ENCODE measurements around the gene TDRD12. TPM values are rescaled to one million over a fixed set of nuclear protein-coding genes. Genes with fewer than 3 reads are reported as not detected.

TDRD12 gene
- total RNA-seq, 3 donors from 2014 or later (not counting 1 experiment from before 2014, with no cell fraction given), result 0.13 to 0.45 TPM; not detected in 1

DNA sequence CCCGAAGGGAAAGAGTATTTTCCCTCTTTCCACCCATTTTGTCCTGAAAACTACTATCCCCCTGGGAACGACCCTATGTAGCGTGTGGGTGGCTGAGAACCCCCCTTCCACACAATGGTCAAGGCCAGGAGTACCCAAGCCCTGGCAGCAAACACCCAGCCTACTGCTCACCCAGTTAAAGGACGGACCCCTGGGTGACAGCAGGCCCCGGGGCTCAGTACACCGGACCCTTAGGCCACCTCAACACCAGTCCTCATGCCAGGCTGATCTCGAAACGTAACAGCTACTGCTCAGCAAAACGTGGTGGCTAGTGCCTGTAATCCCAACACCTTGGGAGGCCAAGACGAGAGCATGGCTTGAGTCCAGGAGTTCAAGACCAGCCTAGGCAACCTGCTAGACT is 46.0 kb upstream of the TDRD12 start:
- Mint-ChIP-seq H3K4me1 (peaks cover 50 to 66% of the 10 kb centered on the region in 2 donors), H3K27me3 (ENCODE audit: low read depth in 2 of 2) (peaks cover 8 to 11% of the 10 kb centered on the region in 2 donors), H3K27ac (peak overlapping the region; percentile 79 to 84), H3K4me3 (peak overlapping the region; percentile 87), H3K9me3 (no peaks in the 10 kb centered on the region), H3K36me3 (no peaks in the 10 kb centered on the region)
- Histone ChIP-seq H3K4me1 (ENCODE audit: control insufficient read depth, insufficient read depth, low read length) (peaks cover 66% of the 10 kb centered on the region), H3K27me3 (ENCODE audit: control insufficient read depth, insufficient read depth, low read length) (peaks cover 7% of the 10 kb centered on the region), H3K4me3 (ENCODE audit: low read length) (no peak overlapping the region), H3K27ac (ENCODE audit: low read length) (no peak overlapping the region), H3K36me3 (ENCODE audit: control insufficient read depth, insufficient read depth, low read length) (no peaks in the 10 kb centered on the region), H3K9me3 (ENCODE audit: control insufficient read depth, insufficient read depth, low read length) (no peaks in the 10 kb centered on the region)
- ATAC-seq, result no peak
- TF ChIP-seq, protein P1, sequence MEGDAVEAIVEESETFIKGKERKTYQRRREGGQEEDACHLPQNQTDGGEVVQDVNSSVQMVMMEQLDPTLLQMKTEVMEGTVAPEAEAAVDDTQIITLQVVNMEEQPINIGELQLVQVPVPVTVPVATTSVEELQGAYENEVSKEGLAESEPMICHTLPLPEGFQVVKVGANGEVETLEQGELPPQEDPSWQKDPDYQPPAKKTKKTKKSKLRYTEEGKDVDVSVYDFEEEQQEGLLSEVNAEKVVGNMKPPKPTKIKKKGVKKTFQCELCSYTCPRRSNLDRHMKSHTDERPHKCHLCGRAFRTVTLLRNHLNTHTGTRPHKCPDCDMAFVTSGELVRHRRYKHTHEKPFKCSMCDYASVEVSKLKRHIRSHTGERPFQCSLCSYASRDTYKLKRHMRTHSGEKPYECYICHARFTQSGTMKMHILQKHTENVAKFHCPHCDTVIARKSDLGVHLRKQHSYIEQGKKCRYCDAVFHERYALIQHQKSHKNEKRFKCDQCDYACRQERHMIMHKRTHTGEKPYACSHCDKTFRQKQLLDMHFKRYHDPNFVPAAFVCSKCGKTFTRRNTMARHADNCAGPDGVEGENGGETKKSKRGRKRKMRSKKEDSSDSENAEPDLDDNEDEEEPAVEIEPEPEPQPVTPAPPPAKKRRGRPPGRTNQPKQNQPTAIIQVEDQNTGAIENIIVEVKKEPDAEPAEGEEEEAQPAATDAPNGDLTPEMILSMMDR (IDR thresholded peaks at IDR 0.05), result no peak
- no peak for DNase-seq
- WGBS (ENCODE audit: insufficient coverage), result 89% methylated on average over 9 of the region's 10 CpGs
- intact Hi-C loops (cut with micrococcal nuclease), result loop anchor here (5.0 kb wide), 1 partner anchor 394 kb away; no protein-coding TSS in a partner anchor

DNA sequence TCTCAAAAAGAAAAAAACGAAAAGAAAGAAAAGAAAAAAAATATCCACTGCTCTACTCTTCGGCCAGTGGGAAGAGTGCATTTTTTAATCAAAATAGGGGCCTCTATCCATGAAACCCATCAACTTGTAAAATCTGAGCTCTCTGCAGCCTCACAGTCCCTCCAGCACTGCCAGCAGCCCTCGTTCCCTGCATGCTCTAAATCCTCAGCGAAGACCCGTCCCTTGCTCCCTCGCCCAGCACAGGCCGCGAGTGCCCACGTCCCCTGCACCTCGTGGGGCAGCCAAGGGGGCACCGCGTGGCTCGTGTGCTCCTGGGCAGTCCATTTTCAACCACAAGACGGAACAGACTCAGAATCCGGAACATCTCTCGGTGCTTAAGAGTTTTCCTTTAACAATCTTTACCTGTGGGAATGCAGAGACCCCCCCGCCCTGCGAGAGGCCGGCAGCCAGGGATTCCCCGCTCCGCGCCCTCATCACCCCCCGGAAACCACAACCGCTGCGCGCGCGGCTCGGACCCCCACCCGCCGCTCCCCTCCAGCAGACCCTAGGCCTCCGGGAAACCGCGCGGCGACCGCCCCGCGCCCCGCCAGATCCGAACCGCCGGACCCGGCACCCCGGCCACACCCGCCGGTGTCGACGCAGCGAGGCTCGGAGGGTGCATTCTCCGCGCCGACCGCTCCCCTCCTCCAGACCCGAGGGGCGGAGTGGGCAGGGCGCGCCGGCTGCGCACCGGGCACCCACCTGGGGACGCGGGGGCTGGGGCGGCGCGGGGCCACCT is 45.2 kb upstream of the TDRD12 start:
- H3K4me3 ChIP-seq (ENCODE audit: low read length), result peak overlapping the region; percentile 54
- H3K27me3 ChIP-seq (ENCODE audit: control insufficient read depth, insufficient read depth, low read length), result peaks cover 7% of the 10 kb centered on the region
- H3K36me3 ChIP-seq (ENCODE audit: control insufficient read depth, insufficient read depth, low read length), result no peaks in the 10 kb centered on the region
- no peak for ATAC-seq
- H3K9me3 ChIP-seq (ENCODE audit: control insufficient read depth, insufficient read depth, low read length), result no peaks in the 10 kb centered on the region
- no peaks in the 10 kb centered on the region for H3K9me3 Mint-ChIP-seq
- WGBS (ENCODE audit: insufficient coverage), result 2% methylated on average over 67 of the region's 67 CpGs
- H3K4me3 Mint-ChIP-seq, result peak overlapping the region; percentile 87
- DNase-seq, result peak in 1 of 2 donors; percentile 47
- intact Hi-C loops (cut with micrococcal nuclease), result loop anchor here (2.0 to 5.0 kb wide), 2 partner anchors 18 to 393 kb away; no protein-coding TSS in a partner anchor
- H3K27ac ChIP-seq (ENCODE audit: low read length), result no peak overlapping the region
- peaks cover 8 to 11% of the 10 kb centered on the region in 2 donors for H3K27me3 Mint-ChIP-seq (ENCODE audit: low read depth in 2 of 2)
- peaks cover 42 to 58% of the 10 kb centered on the region in 2 donors for H3K4me1 Mint-ChIP-seq
- H3K27ac Mint-ChIP-seq, result peak overlapping the region; percentile 79 to 84
- TF ChIP-seq, protein P1 (IDR thresholded peaks at IDR 0.05), result no peak
- H3K36me3 Mint-ChIP-seq, result no peaks in the 10 kb centered on the region
- peaks cover 65% of the 10 kb centered on the region for H3K4me1 ChIP-seq (ENCODE audit: control insufficient read depth, insufficient read depth, low read length)

DNA sequence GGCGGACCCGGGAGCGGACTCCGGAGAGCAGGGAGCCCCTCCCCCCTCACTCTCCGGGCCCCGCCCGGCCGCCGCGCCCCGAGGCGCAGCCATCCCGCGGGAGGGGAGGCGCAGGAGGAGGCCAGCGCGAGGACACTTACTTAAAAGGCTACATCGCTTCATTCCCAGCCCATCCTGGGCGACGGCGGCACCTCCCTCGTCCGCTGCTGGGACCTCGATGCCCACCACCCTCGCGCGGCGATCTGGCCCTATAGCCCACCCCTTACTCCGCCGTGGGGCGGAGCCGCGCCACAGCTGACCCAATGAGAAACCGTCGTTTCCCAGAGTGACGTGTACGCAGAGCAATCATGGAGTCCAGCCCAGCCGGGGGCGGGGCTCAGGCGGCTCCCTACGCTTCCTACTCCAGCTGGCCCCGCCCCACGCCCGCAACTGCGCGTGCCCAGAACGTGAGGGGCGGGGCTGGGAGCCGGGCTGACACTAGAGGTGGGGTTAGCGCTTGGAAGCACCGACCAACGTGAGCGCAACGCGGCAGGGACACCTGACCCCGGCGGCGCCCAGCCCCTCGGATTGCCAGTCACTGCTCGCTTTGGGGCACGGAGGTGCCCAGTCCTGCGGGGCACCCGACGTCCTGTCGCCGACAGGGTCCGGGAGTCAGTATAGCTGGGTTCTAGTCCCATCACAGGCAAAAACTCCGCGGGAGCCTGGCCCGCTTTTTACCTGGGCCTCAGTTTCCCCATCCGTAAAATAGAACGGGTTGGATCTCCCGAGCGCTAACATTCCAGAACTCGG is 44.4 kb upstream of the TDRD12 start, which contains the start of gene ANKRD27:
ANKRD27 (minus strand) TSS at position 250 of the 789 bp plus-strand sequence. CDS start 16,165 bp downstream, outside the sequence.
- peak within 1 kb of the TSS; percentile 63 for H3K27ac ChIP-seq (ENCODE audit: low read length)
- Mint-ChIP-seq H3K36me3 (no peaks in the 10 kb centered on the region), H3K4me3 (peak within 1 kb of the TSS; percentile 99), H3K9me3 (no peaks in the 10 kb centered on the region), H3K4me1 (peaks cover 34 to 50% of the 10 kb centered on the region in 2 donors), H3K27ac (peak within 1 kb of the TSS; percentile 79 to 84), H3K27me3 (ENCODE audit: low read depth in 2 of 2) (peaks cover 8 to 11% of the 10 kb centered on the region in 2 donors)
- TF ChIP-seq, protein P1 (IDR thresholded peaks at IDR 0.05), result no peak
- peaks cover 7% of the 10 kb centered on the region for H3K27me3 ChIP-seq (ENCODE audit: control insufficient read depth, insufficient read depth, low read length)
- ATAC-seq (peak; percentile 92 to 97 (median 94)), DNase-seq (peak; percentile 99)
- H3K4me1 ChIP-seq (ENCODE audit: control insufficient read depth, insufficient read depth, low read length), result peaks cover 57% of the 10 kb centered on the region
- no peaks in the 10 kb centered on the region for H3K36me3 ChIP-seq (ENCODE audit: control insufficient read depth, insufficient read depth, low read length)
- WGBS (ENCODE audit: insufficient coverage), result under 1% methylated on average over 75 of the region's 75 CpGs
- no peaks in the 10 kb centered on the region for H3K9me3 ChIP-seq (ENCODE audit: control insufficient read depth, insufficient read depth, low read length)
- intact Hi-C loops (cut with micrococcal nuclease), result loop anchor here (1.0 to 5.0 kb wide), 3 partner anchors 18 to 392 kb away; partner anchors contain the start of gene FAAP24
- peak within 1 kb of the TSS; percentile 54 for H3K4me3 ChIP-seq (ENCODE audit: low read length)
